ENCODE measurements around the gene MICAL3. TPM values are rescaled to one million over a fixed set of nuclear protein-coding genes. Genes with fewer than 3 reads are reported as not detected.

Gene MICAL3
- total RNA-seq, 6 experiments from 2014 or later, result 38.6 to 44.1 (median 39.7) TPM

GRCh38 chr22:17783312-17783711 lies 241.0 kb downstream of the MICAL3 start:
- no peaks in the 10 kb centered on the region for H3K36me3 Mint-ChIP-seq (ENCODE audit: low read depth)
- DNase-seq, result no peak
- H3K27me3 Mint-ChIP-seq (ENCODE audit: insufficient read depth), result peaks cover 10% of the 10 kb centered on the region
- TF ChIP-seq CTCF (IDR thresholded peaks at IDR 0.05), result no peak
- H3K9me3 Mint-ChIP-seq, result no peaks in the 10 kb centered on the region
- no peak overlapping the region for H3K4me3 Mint-ChIP-seq
- peaks cover 6% of the 10 kb centered on the region for H3K4me1 Mint-ChIP-seq (ENCODE audit: low read depth)
- no peak overlapping the region for H3K27ac Mint-ChIP-seq

DNA sequence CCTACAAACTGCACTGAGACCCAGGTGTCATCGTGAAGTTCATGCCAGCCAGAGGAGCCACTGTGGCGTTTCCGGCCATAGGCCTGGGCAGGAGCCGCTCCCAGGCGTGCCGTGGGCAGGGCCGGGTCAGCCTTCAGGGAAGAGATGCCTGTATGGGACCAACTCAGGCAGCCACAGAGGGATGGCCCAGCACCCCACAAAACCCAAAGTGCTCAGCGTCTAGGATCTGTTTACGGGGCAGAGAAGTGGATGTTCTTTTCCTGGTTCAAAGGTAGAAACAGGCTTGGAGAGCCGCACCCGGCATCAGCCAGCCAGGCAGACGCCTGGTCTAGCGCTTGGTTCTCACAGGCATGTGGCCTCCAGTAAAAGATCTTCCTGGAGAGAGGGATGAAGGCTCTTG lies 241.7 kb downstream of the MICAL3 start:
- H3K4me3 Mint-ChIP-seq, result no peak overlapping the region
- peaks cover 14% of the 10 kb centered on the region for H3K27me3 Mint-ChIP-seq (ENCODE audit: insufficient read depth)
- no peak for DNase-seq
- H3K4me1 Mint-ChIP-seq (ENCODE audit: low read depth), result peaks cover 6% of the 10 kb centered on the region
- H3K36me3 Mint-ChIP-seq (ENCODE audit: low read depth), result no peaks in the 10 kb centered on the region
- no peak overlapping the region for H3K27ac Mint-ChIP-seq
- H3K9me3 Mint-ChIP-seq, result no peaks in the 10 kb centered on the region
- no peak for TF ChIP-seq CTCF (IDR thresholded peaks at IDR 0.05)

DNA sequence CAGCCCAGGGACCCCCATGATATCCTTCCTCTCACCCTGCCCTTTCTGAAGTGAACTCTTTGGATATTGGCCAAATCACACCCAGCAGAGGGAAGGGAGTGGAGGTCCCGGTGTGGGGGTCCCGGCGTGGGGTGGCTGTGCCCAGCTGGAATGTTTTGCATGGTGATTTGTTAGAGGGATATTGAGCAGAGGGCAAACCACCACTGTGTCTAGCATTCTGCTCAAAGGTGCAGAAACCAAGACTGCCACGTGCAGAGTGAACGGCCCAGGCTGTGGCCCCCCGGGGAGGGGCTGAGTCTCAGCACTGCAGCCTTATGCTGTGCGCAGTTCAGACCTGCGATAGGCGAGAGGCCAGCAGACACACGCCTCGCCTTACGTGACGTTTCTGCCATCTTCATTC lies 242.2 kb downstream of the MICAL3 start:
- H3K36me3 Mint-ChIP-seq (ENCODE audit: low read depth), result no peaks in the 10 kb centered on the region
- H3K4me3 Mint-ChIP-seq, result no peak overlapping the region
- TF ChIP-seq CTCF (IDR thresholded peaks at IDR 0.05), result no peak
- no peaks in the 10 kb centered on the region for H3K9me3 Mint-ChIP-seq
- DNase-seq, result no peak
- H3K27me3 Mint-ChIP-seq (ENCODE audit: insufficient read depth), result peaks cover 14% of the 10 kb centered on the region
- H3K4me1 Mint-ChIP-seq (ENCODE audit: low read depth), result peaks cover 6% of the 10 kb centered on the region
- H3K27ac Mint-ChIP-seq, result no peak overlapping the region

DNA sequence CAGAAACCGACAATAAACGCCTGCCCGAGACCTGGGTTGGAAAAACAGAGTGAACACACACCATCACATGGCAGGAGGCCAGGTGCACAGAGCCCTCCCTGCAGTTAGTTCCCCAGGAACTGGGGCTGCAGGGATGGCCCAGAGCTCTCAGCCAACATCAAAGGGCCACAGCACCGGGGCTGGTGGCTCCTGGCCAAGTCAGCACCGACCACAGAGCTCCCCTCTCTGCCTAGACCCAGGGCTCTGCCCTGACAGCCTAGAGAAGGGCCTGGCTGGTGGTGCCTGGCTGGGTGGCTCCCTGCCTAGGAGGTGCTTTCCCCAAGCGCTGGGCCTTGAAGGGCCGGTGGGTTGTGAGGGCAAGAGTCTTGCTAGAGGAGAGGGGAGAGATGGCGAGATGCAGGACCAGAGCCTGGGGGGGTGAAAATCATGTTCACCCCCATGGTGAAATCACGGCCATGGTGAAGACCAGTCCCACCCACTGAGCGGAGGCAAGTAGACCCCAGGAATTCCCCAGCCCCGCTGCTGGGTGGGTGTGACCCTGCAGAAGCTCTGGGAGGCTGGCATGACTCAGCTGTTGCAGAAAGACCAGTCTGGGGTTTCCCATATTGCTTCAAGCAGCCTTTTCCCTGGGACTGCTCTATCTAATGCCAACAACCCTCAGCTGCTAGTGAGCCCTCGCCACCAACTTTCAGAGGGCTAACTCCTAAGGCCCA lies 242.9 kb downstream of the MICAL3 start:
- H3K36me3 Mint-ChIP-seq (ENCODE audit: low read depth), result no peaks in the 10 kb centered on the region
- peak; percentile 34 for DNase-seq

GRCh38 chr22:17780741-17781318 lies 243.5 kb downstream of the MICAL3 start:
- Mint-ChIP-seq H3K27me3 (ENCODE audit: insufficient read depth) (peaks cover 14% of the 10 kb centered on the region), H3K9me3 (no peaks in the 10 kb centered on the region), H3K4me3 (no peak overlapping the region), H3K4me1 (ENCODE audit: low read depth) (peaks cover 6% of the 10 kb centered on the region), H3K36me3 (ENCODE audit: low read depth) (no peaks in the 10 kb centered on the region), H3K27ac (no peak overlapping the region)
- no peak for DNase-seq
- TF ChIP-seq CTCF (IDR thresholded peaks at IDR 0.05), result peak; percentile 22; the same call in 1 of the 2 replicates

More for the DNA sequence above, 242.9 kb downstream of the MICAL3 start:
- TF ChIP-seq CTCF (IDR thresholded peaks at IDR 0.05), result no peak
- Mint-ChIP-seq H3K27ac (no peak overlapping the region), H3K9me3 (no peaks in the 10 kb centered on the region), H3K4me3 (no peak overlapping the region), H3K27me3 (ENCODE audit: insufficient read depth) (peaks cover 14% of the 10 kb centered on the region), H3K4me1 (ENCODE audit: low read depth) (peaks cover 6% of the 10 kb centered on the region)

All from HFFc6 (cell line).